Coronary artery (tissue), 2 donors: ENCODE results near the gene BOLA2B.

Experiments
- DNase-seq: peaks from one replicate; pipeline ENCODE4 v3.0.0-alpha.2; 2017; ENCODE audit warnings: low spot score
- H3K27ac ChIP-seq, 2 donors: fragments of 200-600 bp; sonication (generic); one replicate each; pipeline ENCODE4 v1.5.1; 2016 to 2019
- H3K4me3 ChIP-seq: fragments of 200-600 bp; sonication (generic); 2 replicates; pipeline ENCODE4 v1.5.1; 2016; ENCODE audit warnings: mild to moderate bottlenecking, moderate library complexity
- TF ChIP-seq, protein P1 (sequence below): fragments of 200-600 bp; sonication (generic); IDR thresholded peaks from one replicate; pipeline ENCODE4 v1.5.1; 2019; ENCODE audit warnings: antibody characterized with exemption

Gene BOLA2B

DNA sequence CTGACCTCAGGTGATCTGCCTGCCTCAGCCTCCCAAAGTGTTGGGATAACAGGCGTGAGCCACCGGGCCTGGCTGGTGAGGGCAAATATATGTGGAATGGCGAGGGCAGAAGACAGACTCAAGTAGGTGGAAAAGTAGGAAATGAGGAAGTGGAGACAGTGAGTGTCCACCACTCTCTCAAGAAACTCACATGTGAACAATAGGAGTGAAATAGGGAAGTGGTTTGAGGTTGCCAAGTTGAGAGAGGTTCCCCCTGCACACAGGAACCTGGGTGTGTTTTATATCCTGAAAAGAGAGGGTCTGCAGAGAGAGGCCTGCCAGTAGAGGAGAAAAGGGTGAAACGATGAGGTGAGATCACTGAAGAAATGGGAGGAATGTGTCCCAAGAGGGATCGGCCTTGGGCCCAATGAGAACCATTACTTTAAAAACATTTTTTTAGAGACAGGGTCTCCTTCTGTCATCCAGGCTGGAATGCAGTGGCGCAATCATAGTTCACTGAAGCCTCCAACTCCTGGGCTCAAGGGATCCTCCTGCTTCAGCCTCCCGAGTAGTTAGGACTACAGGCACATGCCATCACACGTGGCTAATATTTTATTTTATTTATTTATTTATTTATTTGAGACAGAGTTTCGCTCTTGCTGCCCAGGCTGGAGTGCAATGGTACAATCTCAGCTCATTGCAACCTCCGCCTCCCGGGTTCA is 27.1 kb downstream of the BOLA2B start:
- TF ChIP-seq, protein P1, sequence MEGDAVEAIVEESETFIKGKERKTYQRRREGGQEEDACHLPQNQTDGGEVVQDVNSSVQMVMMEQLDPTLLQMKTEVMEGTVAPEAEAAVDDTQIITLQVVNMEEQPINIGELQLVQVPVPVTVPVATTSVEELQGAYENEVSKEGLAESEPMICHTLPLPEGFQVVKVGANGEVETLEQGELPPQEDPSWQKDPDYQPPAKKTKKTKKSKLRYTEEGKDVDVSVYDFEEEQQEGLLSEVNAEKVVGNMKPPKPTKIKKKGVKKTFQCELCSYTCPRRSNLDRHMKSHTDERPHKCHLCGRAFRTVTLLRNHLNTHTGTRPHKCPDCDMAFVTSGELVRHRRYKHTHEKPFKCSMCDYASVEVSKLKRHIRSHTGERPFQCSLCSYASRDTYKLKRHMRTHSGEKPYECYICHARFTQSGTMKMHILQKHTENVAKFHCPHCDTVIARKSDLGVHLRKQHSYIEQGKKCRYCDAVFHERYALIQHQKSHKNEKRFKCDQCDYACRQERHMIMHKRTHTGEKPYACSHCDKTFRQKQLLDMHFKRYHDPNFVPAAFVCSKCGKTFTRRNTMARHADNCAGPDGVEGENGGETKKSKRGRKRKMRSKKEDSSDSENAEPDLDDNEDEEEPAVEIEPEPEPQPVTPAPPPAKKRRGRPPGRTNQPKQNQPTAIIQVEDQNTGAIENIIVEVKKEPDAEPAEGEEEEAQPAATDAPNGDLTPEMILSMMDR: no peak
- no peak overlapping the region for H3K27ac ChIP-seq
- no peak for DNase-seq
- H3K4me3 ChIP-seq: no peak overlapping the region

DNA sequence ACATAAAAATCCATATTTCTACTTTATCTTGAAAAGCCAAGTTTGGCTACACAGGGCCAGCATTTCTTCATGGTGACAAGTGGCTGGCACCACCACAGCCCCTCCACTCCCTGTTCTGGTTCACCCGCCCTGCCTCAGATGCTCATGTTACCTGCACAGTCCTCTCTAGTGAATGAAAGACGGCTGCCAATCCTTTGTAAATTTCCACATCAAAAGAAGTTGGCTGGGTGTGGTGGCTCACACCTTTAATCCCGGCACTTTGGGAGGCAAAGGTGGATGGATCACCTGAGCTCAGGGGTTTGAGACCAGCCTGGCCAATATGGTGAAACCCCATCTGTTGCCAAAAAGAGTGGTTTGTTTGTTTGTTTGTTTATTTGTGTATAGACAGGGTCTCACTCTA is 29.9 kb downstream of the BOLA2B start:
- DNase-seq: no peak
- Histone ChIP-seq H3K4me3 (no peak overlapping the region), H3K27ac (no peak overlapping the region)
- TF ChIP-seq, protein P1: no peak

DNA sequence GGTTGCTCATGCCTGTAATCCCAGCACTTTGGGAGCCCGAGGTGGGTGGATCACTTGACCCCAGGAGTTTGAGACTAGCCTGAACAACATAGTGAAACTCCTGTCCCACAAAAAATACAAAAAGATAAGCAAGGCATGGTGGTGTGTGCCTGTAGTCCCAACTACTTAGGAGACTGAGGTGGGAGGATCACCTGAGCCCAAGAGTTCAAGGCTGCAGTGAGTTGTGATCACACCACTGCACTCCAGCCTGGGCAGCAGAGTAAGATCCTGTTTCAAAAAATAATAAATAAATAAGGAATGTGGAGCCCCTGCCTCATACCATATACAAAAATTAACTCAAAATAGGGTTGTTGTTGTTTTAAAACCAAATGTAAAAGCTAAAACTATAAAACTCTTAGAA is 36.3 kb downstream of the BOLA2B start:
- Histone ChIP-seq H3K27ac (no peak overlapping the region), H3K4me3 (no peak overlapping the region)
- DNase-seq: no peak
- TF ChIP-seq, protein P1: no peak

DNA sequence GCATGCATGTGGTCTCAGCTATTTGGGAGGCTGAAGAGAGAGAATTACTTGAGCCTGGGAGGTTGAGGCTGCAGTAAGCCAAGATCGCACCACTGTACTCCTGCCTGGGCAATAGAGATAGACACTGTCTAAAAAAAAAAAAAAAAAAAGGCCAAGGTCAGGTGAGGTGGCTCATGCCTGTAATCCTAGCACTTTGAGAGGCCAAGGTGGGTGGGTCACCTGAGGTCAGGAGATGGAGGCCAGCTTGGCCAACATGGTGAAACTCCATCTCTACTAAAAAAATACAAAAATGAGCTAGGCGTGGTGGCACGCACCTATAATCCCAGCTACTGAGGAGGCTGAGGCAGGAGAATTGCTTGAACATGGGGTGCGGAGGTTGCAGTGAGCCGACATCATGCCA is 38.3 kb downstream of the BOLA2B start:
- TF ChIP-seq, protein P1: no peak
- DNase-seq: no peak
- no peak overlapping the region for H3K27ac ChIP-seq
- no peak overlapping the region for H3K4me3 ChIP-seq

DNA sequence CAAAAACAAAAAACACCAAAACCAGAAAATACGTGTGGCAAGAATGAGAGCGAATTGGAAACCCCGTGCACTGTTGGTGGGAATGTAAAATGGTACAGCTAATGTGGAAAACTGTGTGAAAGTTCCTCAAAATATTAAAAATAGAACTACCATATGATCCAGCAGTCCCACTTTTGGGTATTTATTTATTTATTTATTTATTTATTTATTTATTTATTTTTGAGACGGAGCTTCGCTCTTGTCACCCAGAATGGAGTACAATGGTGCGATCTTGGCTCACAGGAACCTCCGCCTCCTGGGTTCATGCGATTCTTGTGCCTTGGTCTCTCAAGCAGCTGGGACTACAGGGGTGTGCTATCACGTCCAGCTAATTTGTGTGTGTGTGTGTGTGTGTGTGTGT is 40.9 kb downstream of the BOLA2B start:
- TF ChIP-seq, protein P1: no peak
- no peak for DNase-seq
- no peak overlapping the region for H3K4me3 ChIP-seq

DNA sequence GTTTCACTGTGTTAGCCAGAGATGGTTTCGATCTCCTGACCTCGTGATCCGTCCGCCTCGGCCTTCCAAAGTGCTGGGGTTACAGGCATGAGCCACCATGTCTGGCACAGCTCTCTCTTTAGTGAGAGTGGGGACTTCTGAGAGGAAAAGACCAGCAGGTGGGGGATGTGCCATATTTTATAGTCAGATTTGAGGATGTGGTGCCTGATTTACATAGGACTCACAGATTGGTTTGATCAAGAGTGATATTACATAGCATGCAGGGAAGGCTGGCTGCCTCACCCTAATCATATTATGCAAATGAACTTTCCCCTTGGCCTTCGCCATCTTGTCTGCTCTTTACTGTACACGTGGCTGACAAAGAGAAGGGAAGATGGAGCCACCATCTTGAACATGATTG is 42.4 kb downstream of the BOLA2B start:
- no peak overlapping the region for H3K4me3 ChIP-seq
- TF ChIP-seq, protein P1: no peak
- no peak for DNase-seq
- no peak overlapping the region for H3K27ac ChIP-seq

More for the DNA sequence above, 40.9 kb downstream of the BOLA2B start:
- no peak overlapping the region for H3K27ac ChIP-seq

DNA sequence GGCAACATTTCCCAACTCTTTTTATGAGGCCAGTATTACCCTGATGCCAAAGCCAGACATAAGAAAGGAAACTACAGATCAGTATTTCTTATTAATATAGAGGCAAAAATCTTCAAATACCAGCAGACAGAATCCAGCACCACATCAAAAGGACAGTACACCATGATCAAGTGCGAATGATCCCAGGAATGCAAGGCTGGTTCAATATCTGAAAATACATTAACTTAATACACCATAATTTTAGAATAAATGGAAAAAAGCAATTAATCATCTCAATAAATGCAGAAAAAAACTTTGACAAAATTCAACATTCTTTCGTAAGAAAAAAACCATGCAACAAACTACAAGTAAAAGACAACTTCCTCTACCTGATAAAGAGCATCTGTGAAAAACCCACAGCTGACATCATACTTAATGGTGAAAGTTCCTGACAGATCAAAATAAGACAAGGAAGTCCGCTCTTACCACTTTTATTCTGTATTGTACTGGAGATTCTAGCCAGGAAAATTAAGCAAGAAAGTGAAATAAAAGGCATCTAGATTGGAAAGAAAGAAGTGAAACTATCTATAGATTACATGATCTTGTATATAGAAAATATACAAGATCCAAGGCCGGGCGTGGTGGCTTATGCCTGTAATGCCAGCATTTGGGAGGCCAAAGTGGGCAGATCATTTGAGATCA is 44.1 kb downstream of the BOLA2B start:
- TF ChIP-seq, protein P1: no peak
- H3K27ac ChIP-seq: no peak overlapping the region
- DNase-seq: no peak
- H3K4me3 ChIP-seq: no peak overlapping the region
